Skeletal muscle satellite cell (primary cell): ENCODE measurements around the gene PLXND1.

Experiments
- H3K27me3 ChIP-seq: 2 replicates; pipeline ENCODE4 v1.7.0; 2013; ENCODE audit warnings: low read length; ENCODE audit not compliant: control insufficient read depth, insufficient read depth
- H3K36me3 ChIP-seq: 2 replicates; pipeline ENCODE4 v1.7.0; 2013; ENCODE audit warnings: mild to moderate bottlenecking, control low read depth, low read length; ENCODE audit not compliant: insufficient read depth
- H3K4me1 ChIP-seq: 2 replicates; pipeline ENCODE4 v1.7.0; 2013; ENCODE audit warnings: low read length; ENCODE audit not compliant: control insufficient read depth, insufficient read depth
- H3K4me2 ChIP-seq: 2 replicates; pipeline ENCODE4 v1.7.0; 2013; ENCODE audit warnings: mild to moderate bottlenecking, low read length
- H3K4me3 ChIP-seq: 2 replicates; pipeline ENCODE4 v1.7.0; 2013; ENCODE audit warnings: low read length
- H3K9ac ChIP-seq: 2 replicates; pipeline ENCODE4 v1.7.0; 2013; ENCODE audit warnings: mild to moderate bottlenecking, low read depth, low read length, moderate library complexity
- H3K9me3 ChIP-seq: replicated peaks from 2 replicates; pipeline ENCODE4 v1.7.0; 2013; ENCODE audit warnings: mild to moderate bottlenecking, control low read depth, low read length

Gene PLXND1

GRCh38 chr3:129638481-129638880 lies 32.0 kb upstream of the PLXND1 start:
- Histone ChIP-seq H3K4me1 (no peaks in the 10 kb centered on the region), H3K36me3 (no peaks in the 10 kb centered on the region), H3K9me3 (no peaks in the 10 kb centered on the region), H3K4me2 (no peak overlapping the region), H3K4me3 (no peak overlapping the region), H3K9ac (no peak overlapping the region), H3K27me3 (no peaks in the 10 kb centered on the region)

DNA sequence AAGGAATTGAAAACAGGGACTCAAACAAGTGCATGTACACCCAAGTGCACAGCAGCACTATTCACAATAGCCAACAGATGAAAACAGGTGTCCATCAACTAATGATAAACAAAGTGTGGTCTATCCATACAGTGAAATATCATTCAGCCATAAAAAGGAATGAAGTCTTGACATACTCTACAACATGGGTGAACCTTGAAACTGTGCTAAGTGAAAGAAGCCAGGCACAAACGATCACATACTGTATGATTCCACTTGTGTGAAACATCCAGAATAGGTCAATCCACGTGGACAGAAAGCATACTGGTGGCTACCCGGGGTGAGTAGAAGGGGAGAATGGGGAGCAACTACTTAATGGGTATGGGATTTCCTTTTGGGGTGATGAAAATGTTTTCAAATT lies 29.6 kb upstream of the PLXND1 start:
- Histone ChIP-seq H3K27me3 (no peaks in the 10 kb centered on the region), H3K4me1 (no peaks in the 10 kb centered on the region)

DNA sequence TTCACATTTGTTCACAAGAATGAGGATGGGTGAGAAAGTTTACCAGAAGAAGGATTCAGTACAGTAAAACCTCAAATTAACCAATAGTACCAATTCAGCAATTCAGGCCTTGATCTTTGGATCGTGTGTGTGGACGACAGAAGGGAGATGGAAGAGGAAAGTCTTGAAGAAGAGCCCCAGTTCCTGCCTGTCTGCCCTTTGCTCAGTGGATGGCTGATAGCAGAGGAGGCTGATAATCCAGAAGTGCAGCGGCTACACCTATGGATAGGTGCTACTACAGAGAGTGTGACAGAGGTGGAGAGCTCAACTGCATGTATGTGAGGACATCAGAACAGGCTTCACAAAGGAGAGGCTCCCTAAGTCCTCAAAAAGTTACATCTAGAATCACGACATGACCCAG lies 29.2 kb upstream of the PLXND1 start:
- H3K36me3 ChIP-seq: no peaks in the 10 kb centered on the region
- H3K4me1 ChIP-seq: no peaks in the 10 kb centered on the region
- H3K4me2 ChIP-seq: no peak overlapping the region
- H3K27me3 ChIP-seq: no peaks in the 10 kb centered on the region
- no peak overlapping the region for H3K9ac ChIP-seq
- no peak overlapping the region for H3K4me3 ChIP-seq
- no peaks in the 10 kb centered on the region for H3K9me3 ChIP-seq

More for the DNA sequence above, 29.6 kb upstream of the PLXND1 start:
- H3K9ac ChIP-seq: no peak overlapping the region
- no peaks in the 10 kb centered on the region for H3K9me3 ChIP-seq
- H3K4me2 ChIP-seq: no peak overlapping the region
- no peak overlapping the region for H3K4me3 ChIP-seq
- no peaks in the 10 kb centered on the region for H3K36me3 ChIP-seq

- Histone ChIP-seq H3K4me3 (no peak overlapping the region), H3K9me3 (no peaks in the 10 kb centered on the region), H3K36me3 (no peaks in the 10 kb centered on the region), H3K4me1 (no peaks in the 10 kb centered on the region), H3K27me3 (no peaks in the 10 kb centered on the region), H3K9ac (no peak overlapping the region), H3K4me2 (no peak overlapping the region)
Measured at GRCh38 chr3:129633751-129634481, 27.4 kb upstream of the PLXND1 start.

- peaks cover 8% of the 10 kb centered on the region for H3K4me1 ChIP-seq
- no peak overlapping the region for H3K4me2 ChIP-seq
- H3K9ac ChIP-seq: no peak overlapping the region
- no peaks in the 10 kb centered on the region for H3K36me3 ChIP-seq
- H3K27me3 ChIP-seq: no peaks in the 10 kb centered on the region
- H3K4me3 ChIP-seq: no peak overlapping the region
- no peaks in the 10 kb centered on the region for H3K9me3 ChIP-seq
Measured at GRCh38 chr3:129632977-129633376, 26.5 kb upstream of the PLXND1 start.

GRCh38 chr3:129632556-129632955 lies 26.1 kb upstream of the PLXND1 start:
- no peaks in the 10 kb centered on the region for H3K36me3 ChIP-seq
- no peaks in the 10 kb centered on the region for H3K9me3 ChIP-seq
- H3K4me2 ChIP-seq: no peak overlapping the region
- no peaks in the 10 kb centered on the region for H3K27me3 ChIP-seq
- H3K9ac ChIP-seq: no peak overlapping the region
- H3K4me3 ChIP-seq: no peak overlapping the region
- peaks cover 12% of the 10 kb centered on the region for H3K4me1 ChIP-seq

DNA sequence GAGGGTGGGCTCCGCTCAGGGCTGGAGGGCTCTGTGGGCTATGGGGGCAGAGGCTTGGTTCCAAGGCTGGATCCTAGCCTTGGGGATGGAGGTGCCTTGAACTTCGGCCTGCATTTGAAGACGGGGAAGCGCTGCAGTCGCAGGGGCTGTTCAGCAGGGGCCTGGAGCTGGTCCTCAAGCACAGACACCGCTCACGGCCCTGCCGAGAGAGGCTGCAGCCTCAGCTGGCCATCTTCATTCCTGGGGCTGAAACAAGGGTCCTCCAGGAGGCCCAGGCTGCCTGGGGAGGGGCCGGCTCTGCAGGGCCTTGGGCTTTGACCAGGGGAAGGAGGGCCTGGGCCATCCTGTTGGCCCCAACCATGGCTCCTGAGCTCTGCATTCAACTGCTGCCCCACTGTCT lies 25.6 kb upstream of the PLXND1 start:
- H3K9ac ChIP-seq: no peak overlapping the region
- H3K9me3 ChIP-seq: no peaks in the 10 kb centered on the region
- H3K36me3 ChIP-seq: no peaks in the 10 kb centered on the region
- H3K4me2 ChIP-seq: no peak overlapping the region
- peaks cover 17% of the 10 kb centered on the region for H3K4me1 ChIP-seq
- H3K4me3 ChIP-seq: no peak overlapping the region
- H3K27me3 ChIP-seq: no peaks in the 10 kb centered on the region

DNA sequence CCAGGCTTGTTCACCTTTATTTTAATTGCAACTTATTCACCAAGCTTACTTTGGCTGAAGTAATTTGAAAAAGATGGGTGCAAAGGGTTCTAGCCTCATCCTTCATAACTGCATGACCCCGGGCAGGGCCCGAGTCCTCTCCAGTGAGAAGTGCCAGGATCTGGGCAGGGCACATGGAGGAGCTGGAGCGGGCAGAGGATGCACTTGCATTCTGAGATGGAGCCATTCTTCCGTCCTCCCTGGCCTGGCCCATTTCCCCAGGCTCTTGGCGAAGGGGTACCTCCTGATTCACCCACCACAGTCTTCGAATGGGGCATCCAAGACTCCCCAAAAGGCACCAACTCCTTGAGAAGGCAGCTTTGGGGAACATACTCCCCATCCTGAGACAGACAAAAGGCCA lies 22.5 kb upstream of the PLXND1 start:
- Histone ChIP-seq H3K4me3 (no peak overlapping the region), H3K27me3 (no peaks in the 10 kb centered on the region), H3K36me3 (no peaks in the 10 kb centered on the region), H3K9me3 (no peaks in the 10 kb centered on the region), H3K9ac (no peak overlapping the region), H3K4me1 (peaks cover 42% of the 10 kb centered on the region), H3K4me2 (no peak overlapping the region)

GRCh38 chr3:129628169-129628522 lies 21.7 kb upstream of the PLXND1 start:
- peak overlapping the region; percentile 65 for H3K4me3 ChIP-seq
- H3K9ac ChIP-seq: peak overlapping the region; percentile 90
- H3K9me3 ChIP-seq: no peaks in the 10 kb centered on the region
- H3K4me1 ChIP-seq: peaks cover 42% of the 10 kb centered on the region
- no peaks in the 10 kb centered on the region for H3K36me3 ChIP-seq
- H3K4me2 ChIP-seq: peak overlapping the region; percentile 90
- no peaks in the 10 kb centered on the region for H3K27me3 ChIP-seq

DNA sequence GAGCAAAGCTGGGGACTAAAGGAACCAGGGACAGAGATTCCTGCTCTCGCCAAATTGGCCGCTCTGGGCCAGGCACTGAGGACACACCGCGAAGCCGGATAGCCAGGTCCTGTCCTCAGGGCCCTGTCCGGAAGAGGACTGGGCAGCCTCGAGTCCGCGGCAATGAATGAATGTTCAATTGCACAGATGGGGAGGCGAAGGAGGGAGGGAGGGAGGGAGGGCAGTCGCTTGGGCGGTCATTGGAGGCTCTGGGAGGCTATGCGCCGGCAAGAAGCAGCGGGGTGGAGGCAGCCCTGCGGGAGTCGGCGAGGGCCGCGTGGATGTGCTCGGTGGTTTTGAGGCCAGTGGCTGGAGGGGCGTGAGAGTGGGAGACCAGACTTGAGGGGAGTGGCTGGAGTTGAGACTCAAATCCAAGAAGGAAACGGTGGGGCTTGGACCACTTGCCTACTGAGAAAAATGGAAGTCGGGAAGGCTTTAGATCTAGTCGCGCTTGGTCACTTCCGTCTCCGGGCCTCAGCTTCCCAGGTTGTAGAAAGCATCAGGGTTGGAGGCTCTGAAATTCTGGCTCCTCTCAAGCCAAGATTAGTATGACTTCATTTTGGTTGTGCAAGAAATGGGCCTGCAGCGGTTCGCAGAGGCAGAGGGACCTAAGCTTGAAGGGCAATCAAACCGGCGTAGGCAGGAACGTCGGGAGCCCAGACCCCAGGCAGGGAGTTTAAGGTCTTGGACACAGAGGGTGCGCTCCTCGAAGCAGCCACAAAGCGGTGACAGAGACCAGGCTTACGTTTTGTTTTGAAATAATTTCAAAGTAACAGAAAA lies 21.1 kb upstream of the PLXND1 start:
- Histone ChIP-seq H3K36me3 (no peaks in the 10 kb centered on the region), H3K9ac (peak overlapping the region; percentile 90), H3K9me3 (no peaks in the 10 kb centered on the region), H3K4me3 (peak overlapping the region; percentile 65), H3K4me2 (peak overlapping the region; percentile 90), H3K4me1 (peaks cover 44% of the 10 kb centered on the region), H3K27me3 (no peaks in the 10 kb centered on the region)

DNA sequence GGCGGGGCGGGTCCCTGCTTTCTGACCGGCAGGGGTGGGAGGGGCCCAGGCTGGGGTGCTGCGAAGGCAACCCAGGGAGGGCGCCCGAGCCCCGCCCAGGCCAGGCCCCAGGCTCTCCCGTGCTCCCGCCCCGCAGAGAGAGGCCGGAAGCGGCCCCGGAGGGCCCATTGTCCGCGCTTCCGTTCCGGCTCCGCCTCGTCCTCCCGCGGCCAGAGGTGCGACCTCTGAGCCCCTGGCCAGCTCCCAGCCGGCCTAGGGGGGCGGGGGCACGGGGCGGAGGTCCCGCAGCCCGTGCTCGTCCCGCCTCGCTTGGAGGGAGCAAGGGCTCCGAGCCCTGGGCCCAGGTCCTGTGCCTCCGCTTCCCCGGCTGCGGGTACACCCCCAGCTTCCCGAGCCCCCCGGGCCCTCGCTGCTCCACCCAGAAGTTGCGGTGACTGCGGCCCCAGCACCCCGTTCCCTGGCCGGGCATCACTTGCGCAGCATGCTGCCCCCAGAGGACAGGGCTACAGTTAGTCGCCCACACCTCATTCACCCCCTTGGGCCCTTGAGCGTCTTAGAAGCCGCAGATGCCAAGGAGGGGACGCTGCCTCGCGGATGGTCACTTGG lies 20.4 kb upstream of the PLXND1 start:
- Histone ChIP-seq H3K9ac (peak overlapping the region; percentile 90), H3K4me2 (peak overlapping the region; percentile 90), H3K4me3 (peak overlapping the region; percentile 65), H3K9me3 (no peaks in the 10 kb centered on the region), H3K36me3 (no peaks in the 10 kb centered on the region), H3K27me3 (no peaks in the 10 kb centered on the region), H3K4me1 (peaks cover 51% of the 10 kb centered on the region)
